GM19023 (cell line): ENCODE data around the gene CGREF1.
"Not testable (repeated sequence)": the region's sequence is repeated elsewhere in the genome, so short reads cannot be mapped to it uniquely, and the experiment has no call there.

Experiments used
- ATAC-seq: cut with Tn5 transposase; IDR thresholded peaks from one replicate; pipeline ENCODE4 v1.9.1; 2021; ENCODE audit warnings: mild to moderate bottlenecking, moderate library complexity; ENCODE audit not compliant: unreplicated experiment

CGREF1 gene

DNA sequence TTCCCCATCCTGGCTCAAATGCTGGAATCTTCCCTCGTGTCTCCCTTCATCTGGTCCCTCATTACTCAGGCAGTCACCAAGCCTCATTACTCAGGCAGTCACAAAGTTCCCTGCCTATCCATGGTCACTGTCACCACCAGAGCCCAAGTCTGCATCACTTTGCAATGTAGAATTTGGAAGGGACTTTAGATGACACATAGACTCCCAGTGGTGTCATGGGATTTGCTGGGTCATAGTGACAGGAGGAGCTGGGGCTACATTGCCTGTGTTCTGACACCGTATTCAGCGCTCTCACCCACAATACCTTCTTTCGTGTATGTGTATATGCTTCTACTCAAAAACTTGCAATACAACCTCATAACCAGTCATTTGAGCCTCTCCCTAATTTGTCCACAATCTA, 42.6 kb downstream of the CGREF1 start:
- no peak for ATAC-seq

DNA sequence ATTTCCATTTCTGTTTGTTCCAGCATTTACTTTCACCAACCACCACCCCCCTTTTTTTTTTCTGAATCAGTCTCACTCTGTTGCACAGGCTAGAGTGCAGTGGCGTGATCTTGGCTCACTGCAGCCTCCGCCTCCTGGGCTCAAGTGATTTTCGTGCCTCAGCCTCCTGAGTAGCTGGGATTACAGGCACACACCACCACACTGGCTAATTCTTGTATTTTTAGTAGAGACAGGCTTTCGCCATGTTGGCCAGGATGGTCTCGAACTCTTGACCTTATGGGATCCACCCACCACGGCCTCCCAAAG, 43.4 kb downstream of the CGREF1 start:
- ATAC-seq, result not testable (repeated sequence)

DNA sequence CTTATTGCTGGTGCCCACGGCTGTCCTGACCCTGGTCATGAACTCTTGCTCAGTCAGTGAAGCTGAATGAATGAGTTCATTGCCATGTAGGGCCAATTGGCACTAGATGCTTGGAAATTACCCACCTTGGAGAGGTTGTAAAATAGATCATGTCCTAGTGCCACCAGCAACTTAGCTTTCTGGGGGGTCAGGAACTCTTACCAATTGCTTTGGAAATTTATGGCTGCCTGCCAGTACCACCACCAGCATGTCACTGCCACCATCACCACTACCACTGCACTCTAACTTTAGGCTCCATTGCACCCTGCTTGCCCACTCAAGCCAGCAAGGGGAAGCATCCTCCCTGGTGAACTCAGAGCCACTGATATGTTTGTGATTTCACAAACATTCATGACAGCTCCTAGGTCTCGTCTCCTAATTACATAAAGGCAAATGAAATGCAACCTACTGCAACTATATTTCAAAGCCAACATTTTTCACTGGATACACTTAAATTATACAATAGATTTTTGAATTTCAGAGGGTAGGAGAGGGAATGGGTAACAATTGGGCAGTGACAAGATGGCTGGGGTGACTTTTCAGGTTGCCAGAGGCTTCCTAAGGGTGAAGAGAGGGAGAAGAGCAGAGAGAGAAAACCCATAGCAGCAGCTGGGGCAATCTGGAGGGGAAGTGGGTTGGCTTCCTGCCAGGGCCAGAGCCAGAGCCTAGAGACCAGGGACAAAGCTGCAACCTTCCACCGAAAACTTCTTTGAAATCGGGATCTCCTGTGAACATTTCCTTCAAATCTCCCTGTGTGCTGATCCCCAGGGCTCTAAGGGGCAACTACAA, 44.0 kb downstream of the CGREF1 start:
- no peak for ATAC-seq

DNA sequence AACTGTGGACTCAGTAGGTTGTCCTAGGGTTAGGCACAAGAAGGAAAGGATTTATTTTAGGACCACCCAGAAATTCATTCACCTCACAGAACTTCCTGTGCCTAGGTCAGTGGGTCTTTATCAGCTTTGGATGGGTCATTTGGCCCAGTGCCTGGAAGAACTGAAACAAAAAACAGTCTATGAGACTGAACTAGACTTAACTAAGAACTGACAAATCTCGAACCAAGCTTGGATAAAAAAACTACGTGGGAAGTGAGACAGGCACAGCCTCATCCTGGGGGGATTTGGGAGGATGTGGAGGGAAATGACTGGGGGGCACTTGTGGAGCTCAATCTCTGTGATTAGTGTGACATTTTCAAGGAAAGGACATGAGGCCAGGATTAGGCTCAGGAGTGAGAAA, 45.1 kb downstream of the CGREF1 start:
- ATAC-seq, result no peak

DNA sequence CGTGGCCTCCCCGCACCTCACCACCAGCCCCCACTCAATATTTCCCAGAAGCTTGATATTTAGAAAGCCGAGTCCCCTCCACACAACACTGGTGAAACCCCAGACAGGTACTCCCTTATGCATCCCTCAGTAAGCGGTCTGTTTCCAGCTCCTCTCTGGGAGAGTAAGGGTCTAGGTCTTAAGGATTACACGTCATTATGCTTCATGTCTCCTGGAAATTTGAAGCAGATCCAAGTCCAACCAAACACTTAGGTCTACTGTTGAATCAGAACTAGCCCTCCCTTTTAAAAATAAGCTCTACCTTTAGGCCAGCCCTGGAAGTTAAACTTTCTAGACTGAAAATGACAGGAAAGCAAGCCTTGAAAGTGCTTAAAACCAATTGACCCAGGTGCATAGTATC, 46.0 kb downstream of the CGREF1 start:
- ATAC-seq, result no peak

DNA sequence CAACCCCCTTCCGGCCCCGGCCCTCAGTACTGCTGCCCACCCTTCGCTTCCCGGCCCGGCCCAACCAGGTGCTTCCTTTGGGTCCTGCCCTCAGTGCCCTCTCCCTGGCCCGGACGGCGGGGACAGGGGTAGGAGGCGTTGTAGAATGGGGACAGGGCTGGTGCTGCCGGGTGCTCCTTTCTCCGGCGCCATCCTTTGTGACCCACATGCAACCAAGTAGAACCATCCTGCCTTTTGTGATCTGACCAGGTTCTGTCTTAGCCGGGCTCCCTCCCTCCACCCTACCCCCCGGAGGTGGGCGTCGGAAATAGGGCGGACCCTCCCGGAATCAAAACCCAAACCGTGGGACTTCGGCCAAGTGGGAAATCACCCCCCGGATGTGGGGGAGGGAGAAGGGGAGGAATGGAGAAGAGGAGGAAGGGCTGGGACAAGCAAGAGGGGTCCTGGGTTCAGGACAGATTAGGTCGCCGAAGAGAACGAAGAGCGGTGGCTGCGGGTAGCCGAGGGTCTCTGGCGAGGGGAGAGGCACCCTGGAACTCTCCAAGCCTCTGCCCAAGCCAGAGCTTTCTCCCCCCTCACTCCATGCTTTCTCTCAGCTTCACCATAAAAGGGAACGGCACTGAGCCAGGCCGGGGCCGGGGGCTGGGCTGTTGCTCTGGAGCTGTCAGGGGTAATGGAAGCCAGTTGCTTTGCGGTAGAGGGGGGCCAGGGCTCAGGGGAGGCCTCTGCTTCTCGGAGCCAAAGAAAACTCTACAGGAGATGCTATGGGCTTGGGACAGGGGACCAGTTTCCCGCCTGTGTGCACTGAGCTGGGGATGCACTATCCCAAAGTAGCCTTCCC, 46.7 kb downstream of the CGREF1 start:
- ATAC-seq, result peak; percentile 14

DNA sequence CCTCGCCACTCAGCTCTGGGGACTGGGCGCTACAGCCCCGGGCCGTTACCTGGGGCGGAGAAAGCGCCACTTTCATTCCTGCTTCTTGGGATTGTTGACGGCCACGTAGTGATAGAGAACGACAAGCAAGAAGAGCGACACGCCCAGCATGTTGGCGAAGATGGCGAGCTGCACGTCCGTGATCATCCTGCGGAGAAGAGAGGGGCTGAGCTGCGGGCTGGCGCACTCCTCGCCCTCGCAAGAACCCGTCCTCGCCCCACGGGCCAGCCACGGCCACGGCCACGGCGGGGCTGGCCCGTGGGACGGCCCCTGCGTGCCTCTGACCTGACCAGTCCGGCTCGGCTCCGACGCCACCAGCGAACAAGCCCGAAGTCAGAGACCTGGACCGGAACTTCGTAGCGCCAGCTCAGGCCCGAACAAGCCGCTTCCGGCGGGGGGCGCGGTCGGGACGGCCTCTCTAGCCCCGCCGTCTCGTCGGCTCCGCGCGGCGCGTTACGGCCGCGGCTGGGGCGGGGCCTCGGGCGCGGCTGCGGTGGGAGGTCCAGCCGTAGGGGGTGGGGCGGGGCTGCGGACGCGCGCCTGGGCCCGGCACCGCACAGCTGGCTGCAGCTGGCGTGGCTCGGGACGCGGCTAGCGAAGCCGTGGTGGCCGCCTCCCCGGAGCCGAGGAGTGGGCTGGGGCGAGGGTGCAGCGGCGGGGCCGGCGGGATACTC, 47.5 kb downstream of the CGREF1 start, which contains the start of gene OST4:
TSS of gene OST4 (minus strand) at position 378 of the 713 bp plus-strand sequence.
- ATAC-seq, result peak; percentile 83

DNA sequence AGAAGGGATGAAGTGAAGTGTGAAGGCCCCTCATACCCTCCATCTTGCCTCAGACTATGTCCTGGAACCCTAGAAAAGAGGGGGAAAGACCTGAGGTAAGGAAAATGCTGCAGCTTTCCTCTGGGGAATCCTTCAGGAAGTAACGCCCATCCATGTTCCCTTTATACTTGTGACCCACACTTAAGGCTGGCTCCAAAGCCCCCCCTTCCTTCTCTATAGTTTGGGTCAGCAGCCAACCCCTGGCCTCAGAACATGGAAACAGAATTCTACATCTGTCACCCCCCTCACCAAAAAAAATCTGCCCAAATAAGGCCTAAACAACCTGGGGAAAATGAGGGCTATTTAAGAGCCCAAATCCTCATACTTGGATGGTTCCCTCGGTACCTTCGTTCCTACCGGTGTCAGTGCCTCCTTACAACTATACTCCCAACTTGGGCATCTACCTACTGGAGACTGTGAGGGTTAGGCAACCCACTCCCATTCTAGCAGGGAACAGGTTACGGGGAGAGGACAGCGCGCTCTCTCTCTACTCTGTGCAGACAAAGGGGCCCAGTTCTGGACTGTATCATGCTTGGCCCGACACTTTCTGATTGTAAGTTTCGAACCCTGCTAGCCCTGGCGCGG, 48.2 kb downstream of the CGREF1 start:
- no peak for ATAC-seq

DNA sequence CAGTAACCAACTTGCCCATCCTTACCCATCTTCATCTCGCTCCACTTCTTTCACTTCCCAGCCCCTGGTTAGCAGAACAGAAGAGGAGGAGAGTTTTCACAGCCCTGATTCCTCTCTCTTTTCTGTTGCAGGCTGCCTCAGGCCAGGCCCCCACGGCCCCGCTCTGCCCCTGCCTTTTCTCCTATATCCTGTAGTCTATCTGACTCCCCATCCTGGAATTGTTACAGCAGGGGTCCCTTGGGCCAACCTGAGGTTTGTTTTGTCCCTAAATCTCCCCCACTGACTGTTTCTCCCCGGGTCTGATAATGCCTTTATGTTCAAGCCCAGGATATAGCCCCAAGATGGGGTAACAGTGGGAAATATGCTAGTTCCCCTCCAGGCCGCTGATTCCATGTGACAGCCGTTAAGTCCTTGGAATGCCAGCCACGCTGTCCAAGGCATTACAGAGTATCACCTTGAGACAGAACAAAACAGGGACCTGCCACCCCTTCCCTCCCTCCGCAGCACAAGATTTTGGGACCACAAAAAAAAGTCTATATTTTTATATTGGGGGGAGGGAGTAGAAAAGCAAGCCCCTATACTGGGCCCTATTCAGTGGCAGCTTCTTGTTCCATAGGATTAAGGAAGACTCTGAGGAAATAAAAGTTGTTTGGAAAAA, 48.8 kb downstream of the CGREF1 start:
- no peak for ATAC-seq

DNA sequence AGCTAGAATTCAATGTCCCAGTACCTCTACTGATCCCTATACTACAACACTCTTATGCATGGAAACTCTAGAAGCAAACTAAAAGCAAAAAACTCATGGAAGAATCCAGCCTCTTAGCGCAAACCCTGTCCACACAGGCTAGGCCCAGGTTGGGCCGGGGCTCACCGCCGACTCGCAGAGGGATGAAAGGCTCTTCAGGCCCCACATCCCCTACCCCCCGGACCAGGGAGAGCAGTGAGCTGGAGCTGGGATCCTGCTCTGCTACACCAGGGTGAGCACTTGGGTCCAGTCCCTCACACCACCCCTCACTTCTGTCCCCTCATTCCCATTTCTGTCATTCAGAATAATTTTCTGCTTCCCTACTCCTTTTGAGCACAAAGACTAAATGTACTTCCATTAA, 49.5 kb downstream of the CGREF1 start:
- ATAC-seq, result no peak

DNA sequence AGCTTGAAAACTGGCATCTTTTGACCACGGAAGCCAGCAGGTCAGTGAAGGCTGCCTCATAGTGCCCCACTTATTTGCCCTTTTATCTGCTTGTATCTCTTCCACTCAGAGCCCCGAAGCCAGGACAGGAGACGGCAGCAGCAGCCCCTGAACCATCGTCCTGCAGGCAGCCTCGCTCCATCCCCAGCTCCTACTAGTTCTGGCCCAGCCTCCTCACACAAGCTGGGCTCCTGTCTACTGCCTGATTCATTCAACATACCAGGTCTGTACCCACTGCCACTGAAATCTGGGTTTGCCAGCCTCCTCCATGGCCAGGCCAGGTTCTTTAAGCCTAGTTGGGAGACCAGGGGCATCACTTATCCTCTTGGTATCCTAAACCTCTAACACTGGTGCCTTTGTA, 51.5 kb downstream of the CGREF1 start:
- ATAC-seq, result no peak

DNA sequence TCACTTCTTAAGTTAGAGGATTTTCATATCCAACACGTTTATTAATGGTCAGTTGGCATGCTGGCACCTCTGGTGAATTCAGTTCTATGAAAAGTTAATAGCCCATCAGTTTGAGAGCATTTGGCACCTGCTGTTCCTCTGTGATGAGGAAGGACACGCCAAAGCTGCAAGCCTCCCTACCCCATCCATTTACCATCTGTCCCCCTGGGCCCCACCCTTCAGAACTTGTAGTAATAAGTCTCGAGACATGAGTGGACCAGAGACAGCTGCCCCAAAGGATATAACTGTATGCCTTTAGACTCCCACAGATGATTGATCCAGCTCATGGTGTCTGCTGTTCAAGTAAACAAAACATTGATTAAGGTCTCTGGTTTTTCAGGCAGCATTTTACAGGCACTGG, 53.8 kb downstream of the CGREF1 start:
- no peak for ATAC-seq

DNA sequence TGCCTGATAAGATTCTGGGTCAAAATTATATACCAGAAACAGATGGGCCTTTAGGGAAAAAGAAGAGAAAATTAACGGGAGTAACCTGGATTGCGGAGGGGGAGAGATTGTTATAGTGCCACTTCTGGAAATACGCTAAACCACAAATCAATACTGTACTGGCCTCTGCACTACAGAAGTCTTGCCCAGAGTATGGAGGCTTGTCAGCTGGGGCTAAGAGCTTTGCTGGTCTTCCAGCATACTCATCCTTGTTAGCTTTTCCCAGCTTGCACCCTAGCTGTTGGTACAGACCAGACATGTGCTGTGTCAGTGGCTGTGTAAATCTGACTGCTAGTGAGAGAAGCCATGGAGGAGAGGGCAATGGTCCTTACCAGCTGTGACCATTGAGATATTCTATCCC, 58.6 kb downstream of the CGREF1 start:
- no peak for ATAC-seq

DNA sequence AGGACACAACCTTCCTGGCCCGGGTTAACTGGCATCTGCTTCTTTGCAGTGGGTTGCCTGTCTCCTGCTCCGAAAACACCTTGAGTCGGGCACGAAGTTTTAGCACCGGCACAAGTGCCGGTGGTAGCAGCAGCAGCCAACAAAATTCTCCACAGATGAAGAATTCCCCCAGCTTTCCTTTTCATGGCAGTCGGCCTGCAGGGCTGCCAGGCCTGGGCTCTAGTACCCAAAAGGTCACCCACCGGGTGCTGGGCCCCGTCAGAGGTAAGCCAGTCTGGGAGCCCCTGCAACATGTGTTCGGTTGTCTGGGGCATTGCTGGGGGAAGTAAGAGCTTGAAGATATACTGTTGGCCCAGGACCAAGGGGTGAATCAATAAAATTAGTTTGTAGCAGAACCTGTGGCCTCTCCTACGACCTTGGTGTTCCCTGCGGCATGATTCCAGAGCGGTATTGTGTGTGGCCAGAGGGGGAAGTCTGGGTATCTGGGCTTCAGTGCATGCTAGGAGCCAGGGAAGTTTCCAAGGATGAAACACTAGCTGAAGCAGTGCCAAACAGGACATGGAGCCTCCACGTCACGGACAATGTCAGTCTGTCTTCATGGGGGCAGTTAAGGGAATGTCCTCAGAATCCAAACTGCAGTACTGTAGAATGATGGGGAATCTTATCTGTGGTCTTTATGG, 59.6 kb downstream of the CGREF1 start:
- ATAC-seq, result no peak

DNA sequence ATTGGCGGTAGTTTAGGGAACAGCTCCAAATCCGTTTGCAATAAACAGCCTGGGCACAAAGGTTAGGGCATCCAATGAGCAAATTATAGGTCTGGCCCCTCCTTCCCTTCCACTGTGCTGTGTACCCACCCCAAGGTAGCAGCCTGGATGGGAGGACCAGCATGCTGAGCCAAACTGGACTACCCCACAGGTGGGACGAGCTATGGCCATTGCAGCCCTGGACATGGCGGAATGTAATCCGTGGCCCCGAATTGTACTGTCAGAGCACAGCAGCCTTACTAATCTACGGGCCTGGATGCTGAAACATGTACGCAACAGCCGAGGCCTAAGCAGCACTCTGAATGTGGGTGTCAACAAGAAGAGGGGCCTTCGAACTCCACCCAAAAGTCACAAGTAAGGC, 60.7 kb downstream of the CGREF1 start:
- ATAC-seq, result no peak

DNA sequence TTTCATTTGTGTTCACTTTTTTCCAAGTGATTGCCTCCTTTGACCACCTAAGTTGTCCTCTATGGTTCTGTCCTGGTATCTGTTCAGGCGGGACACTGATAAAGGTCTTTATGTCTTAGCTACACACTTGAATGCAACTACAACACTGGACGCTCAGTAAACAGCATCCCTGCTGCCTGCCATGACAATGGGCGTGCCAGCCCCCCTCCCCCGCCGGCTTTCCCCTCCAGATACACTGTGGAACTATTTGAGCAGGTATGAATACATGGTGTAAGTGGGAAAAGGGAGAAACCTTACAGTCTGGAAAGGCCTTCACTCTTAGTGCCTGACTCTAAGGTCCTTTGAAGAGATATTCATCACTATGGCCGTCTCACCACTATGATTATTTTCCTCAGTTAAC, 61.7 kb downstream of the CGREF1 start:
- ATAC-seq, result no peak

DNA sequence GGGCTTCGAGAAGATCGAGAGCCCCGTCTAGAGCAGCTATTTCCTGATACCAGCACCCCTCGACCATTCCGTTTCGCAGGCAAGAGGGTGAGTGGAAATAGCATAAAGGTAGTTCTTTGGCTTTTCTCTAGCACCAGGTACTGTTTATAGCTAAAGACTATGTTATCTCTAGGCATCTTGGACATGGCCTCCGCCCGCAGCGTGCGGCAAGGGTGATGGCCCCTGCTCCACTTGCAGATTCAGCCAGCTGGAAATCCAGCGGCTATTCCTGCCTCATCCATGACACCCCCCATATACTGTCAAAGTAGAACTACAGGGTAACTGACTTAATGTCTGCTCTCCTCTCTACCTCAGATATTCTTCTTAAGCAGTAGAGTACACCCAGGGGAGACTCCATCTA, 64.2 kb downstream of the CGREF1 start:
- no peak for ATAC-seq

DNA sequence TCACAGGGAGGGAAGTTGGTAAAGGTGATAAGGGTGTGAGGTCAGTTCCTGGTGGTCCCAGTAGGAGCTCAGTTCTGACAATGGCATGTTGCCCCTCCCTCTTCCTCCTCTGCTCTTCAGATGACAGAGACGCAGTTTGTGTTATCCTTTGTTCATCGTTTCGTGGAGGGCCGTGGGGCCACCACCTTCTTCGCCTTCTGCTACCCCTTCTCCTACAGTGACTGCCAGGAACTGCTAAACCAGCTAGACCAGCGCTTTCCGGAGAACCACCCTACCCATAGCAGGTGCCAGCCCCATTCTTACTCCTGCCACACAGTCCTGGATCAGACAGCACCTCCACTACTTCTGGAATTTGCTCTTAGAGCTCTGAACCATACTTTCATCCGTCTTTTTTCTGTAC, 65.2 kb downstream of the CGREF1 start:
- no peak for ATAC-seq

DNA sequence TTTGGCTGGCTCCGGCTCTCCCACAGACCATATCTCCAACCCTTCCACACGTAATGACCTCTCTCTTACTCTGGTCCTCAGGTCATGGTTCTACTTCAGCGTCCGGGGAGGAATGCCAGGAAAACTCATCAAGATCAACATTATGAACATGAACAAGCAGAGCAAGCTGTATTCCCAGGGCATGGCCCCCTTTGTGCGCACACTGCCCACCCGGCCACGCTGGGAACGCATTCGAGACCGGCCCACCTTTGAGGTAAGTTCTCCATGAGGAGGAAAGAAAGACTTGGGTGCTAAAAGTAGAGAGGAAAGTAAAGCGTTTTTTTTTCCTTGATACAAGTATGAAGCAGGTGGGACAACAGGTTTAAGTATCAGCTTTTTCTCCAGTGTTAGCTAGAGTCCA, 65.6 kb downstream of the CGREF1 start:
- ATAC-seq, result no peak
